ENCODE results near the gene RAB17. TPM values are rescaled to one million over a fixed set of nuclear protein-coding genes. Genes with fewer than 3 reads are reported as not detected.

The RAB17 gene
- total and polyA plus RNA-seq, 2 donors from 2014 or later, result 59.1 to 151 TPM

- DNase-seq (no peak), FAIRE-seq (no peak)
- Histone ChIP-seq H3K27me3 (ENCODE audit: control insufficient read depth, insufficient read depth, low read length) (no peaks in the 10 kb centered on the region), H3K9ac (ENCODE audit: low read length in 3 of 3) (no peak overlapping the region), H3K36me3 (ENCODE audit: control insufficient read depth in 2 of 3, insufficient read depth in 3 of 3, low read length in 3 of 3) (no peaks in the 10 kb centered on the region), H3K27ac (ENCODE audit: low read depth in 2 of 2, low read length in 2 of 2) (no peak overlapping the region), H3K9me3 (ENCODE audit: control insufficient read depth in 2 of 3, insufficient read depth in 1 of 3, low read length in 3 of 3) (peaks cover 0 to 9% (median 0%) of the 10 kb centered on the region in 3 donors), H3K4me3 (ENCODE audit: low read length in 3 of 3) (no peak overlapping the region), H3K4me1 (ENCODE audit: control insufficient read depth in 2 of 3, insufficient read depth in 2 of 3, low read depth in 1 of 3, low read length in 3 of 3) (peaks cover 0 to 7% (median 0%) of the 10 kb centered on the region in 3 donors)
- intact Hi-C loops (cut with DNase I), result no loop called here
- TF ChIP-seq CTCF (IDR thresholded peaks at IDR 0.05; ENCODE audit: borderline replicate concordance, extremely low read depth, insufficient read depth), result no peak
These were observed 48.7 kb upstream of the RAB17 start for GRCh38 chr2:237639052-237639835.

- intact Hi-C loops (cut with DNase I), result no loop called here
- Histone ChIP-seq H3K9me3 (ENCODE audit: control insufficient read depth in 2 of 3, insufficient read depth in 1 of 3, low read length in 3 of 3) (peaks cover 0 to 11% (median 0%) of the 10 kb centered on the region in 3 donors), H3K4me1 (ENCODE audit: control insufficient read depth in 2 of 3, insufficient read depth in 2 of 3, low read depth in 1 of 3, low read length in 3 of 3) (peaks cover 0 to 8% (median 0%) of the 10 kb centered on the region in 3 donors), H3K9ac (ENCODE audit: low read length in 3 of 3) (no peak overlapping the region), H3K27me3 (ENCODE audit: control insufficient read depth, insufficient read depth, low read length) (no peaks in the 10 kb centered on the region), H3K4me3 (ENCODE audit: low read length in 3 of 3) (no peak overlapping the region), H3K36me3 (ENCODE audit: control insufficient read depth in 2 of 3, insufficient read depth in 3 of 3, low read length in 3 of 3) (no peaks in the 10 kb centered on the region), H3K27ac (ENCODE audit: low read depth in 2 of 2, low read length in 2 of 2) (no peak overlapping the region)
- FAIRE-seq (no peak), DNase-seq (no peak)
- no peak for TF ChIP-seq CTCF (IDR thresholded peaks at IDR 0.05; ENCODE audit: borderline replicate concordance, extremely low read depth, insufficient read depth)
These were observed 47.6 kb upstream of the RAB17 start for GRCh38 chr2:237638176-237638575.

GRCh38 chr2:237637429-237638135 lies 47.0 kb upstream of the RAB17 start:
- intact Hi-C loops (cut with DNase I), result no loop called here
- no peak for FAIRE-seq

More at GRCh38 chr2:237637429-237638135, 47.0 kb upstream of the RAB17 start:
- Histone ChIP-seq H3K9me3 (ENCODE audit: control insufficient read depth in 2 of 3, insufficient read depth in 1 of 3, low read length in 3 of 3) (peaks cover 0 to 11% (median 0%) of the 10 kb centered on the region in 3 donors), H3K4me3 (ENCODE audit: low read length in 3 of 3) (no peak overlapping the region), H3K27me3 (ENCODE audit: control insufficient read depth, insufficient read depth, low read length) (no peaks in the 10 kb centered on the region), H3K9ac (ENCODE audit: low read length in 3 of 3) (no peak overlapping the region), H3K36me3 (ENCODE audit: control insufficient read depth in 2 of 3, insufficient read depth in 3 of 3, low read length in 3 of 3) (no peaks in the 10 kb centered on the region), H3K4me1 (ENCODE audit: control insufficient read depth in 2 of 3, insufficient read depth in 2 of 3, low read depth in 1 of 3, low read length in 3 of 3) (peaks cover 0 to 10% (median 4%) of the 10 kb centered on the region in 3 donors), H3K27ac (ENCODE audit: low read depth in 2 of 2, low read length in 2 of 2) (no peak overlapping the region)
- no peak for TF ChIP-seq CTCF (IDR thresholded peaks at IDR 0.05; ENCODE audit: borderline replicate concordance, extremely low read depth, insufficient read depth)
- DNase-seq, result no peak

Measured in kidney (tissue), 14 donors.